ENCODE results near the gene KRTAP5-7. TPM values are rescaled to one million over a fixed set of nuclear protein-coding genes. Genes with fewer than 3 reads are reported as not detected.

The KRTAP5-7 gene
- total and polyA plus RNA-seq, 12 donors = 0.07 to 0.28 TPM; not detected in 10

DNA sequence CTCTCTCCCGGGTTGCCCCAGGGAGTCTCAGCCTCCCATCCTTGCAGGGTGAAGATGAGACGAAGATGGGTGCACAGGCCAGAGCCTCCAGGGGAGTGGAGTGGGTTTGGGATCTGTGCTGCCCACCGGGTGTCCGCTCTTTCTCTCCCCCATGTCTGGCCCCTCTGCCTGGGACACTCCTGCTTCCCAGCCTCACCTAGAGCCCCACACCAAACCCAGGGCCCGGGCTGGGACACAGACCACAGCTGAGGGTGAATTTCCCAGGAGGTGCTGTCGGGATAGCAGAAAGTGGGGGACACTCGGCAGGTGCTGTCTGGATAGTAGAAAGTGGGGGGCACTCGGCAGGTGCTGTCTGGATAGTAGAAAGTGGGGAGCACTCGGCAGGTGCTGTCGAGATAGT is 25.0 kb upstream of the KRTAP5-7 start:
- H3K27me3 ChIP-seq = no peaks in the 10 kb centered on the region
- H3K4me1 ChIP-seq (replicated peaks in 1 of 2) = no peaks in the 10 kb centered on the region
- H3K9me3 ChIP-seq (replicated peaks in 1 of 3) = no peaks in the 10 kb centered on the region
- peaks cover 0 to 37% of the 10 kb centered on the region in 2 donors for H3K36me3 ChIP-seq (replicated peaks in 1 of 2)
- no peak overlapping the region for H3K4me3 ChIP-seq
- WGBS, 4 donors = 89 to 96% (median 94%) methylated on average over 5 to 10 of the region's 10 CpGs
- no peak for TF ChIP-seq POLR2A (IDR thresholded peaks at IDR 0.05)
- TF ChIP-seq, protein P1, sequence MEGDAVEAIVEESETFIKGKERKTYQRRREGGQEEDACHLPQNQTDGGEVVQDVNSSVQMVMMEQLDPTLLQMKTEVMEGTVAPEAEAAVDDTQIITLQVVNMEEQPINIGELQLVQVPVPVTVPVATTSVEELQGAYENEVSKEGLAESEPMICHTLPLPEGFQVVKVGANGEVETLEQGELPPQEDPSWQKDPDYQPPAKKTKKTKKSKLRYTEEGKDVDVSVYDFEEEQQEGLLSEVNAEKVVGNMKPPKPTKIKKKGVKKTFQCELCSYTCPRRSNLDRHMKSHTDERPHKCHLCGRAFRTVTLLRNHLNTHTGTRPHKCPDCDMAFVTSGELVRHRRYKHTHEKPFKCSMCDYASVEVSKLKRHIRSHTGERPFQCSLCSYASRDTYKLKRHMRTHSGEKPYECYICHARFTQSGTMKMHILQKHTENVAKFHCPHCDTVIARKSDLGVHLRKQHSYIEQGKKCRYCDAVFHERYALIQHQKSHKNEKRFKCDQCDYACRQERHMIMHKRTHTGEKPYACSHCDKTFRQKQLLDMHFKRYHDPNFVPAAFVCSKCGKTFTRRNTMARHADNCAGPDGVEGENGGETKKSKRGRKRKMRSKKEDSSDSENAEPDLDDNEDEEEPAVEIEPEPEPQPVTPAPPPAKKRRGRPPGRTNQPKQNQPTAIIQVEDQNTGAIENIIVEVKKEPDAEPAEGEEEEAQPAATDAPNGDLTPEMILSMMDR (IDR thresholded peaks at IDR 0.05) = no peak
- H3K27ac ChIP-seq = no peak overlapping the region
- intact Hi-C loops (cut with DNase I) = no loop called here
- DNase-seq = no peak

DNA sequence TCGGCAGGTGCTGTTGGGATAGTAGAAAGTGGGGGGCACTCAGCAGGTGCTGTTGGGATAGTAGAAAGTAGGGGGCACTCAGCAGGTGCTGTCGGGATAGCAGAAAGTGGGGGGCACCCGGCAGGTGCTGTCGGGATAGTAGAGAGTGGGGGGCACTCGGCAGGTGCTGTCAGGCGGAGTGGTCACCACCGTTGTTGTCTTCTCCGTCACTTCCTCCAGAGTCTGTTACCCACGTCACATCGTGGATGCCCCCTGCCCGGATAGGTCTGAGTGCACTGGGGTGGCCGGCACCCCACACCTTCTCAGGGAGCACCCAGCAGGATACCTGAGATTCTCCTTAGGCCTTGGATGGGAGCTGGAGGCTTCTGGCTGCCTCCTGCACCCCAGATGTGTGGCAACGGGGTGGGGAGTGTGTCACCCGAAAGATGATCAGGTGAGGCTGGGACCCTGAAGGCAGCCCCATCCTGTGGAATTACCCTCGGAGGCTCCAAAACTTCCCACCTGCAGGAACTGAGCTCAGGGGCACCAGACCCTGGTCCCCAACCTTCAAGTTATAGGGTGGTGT is 24.1 kb upstream of the KRTAP5-7 start:
- Histone ChIP-seq H3K9me3 (replicated peaks in 1 of 3) (peaks cover 0 to 6% (median 0%) of the 10 kb centered on the region in 3 donors), H3K27me3 (no peaks in the 10 kb centered on the region), H3K27ac (no peak overlapping the region), H3K4me3 (no peak overlapping the region), H3K4me1 (replicated peaks in 1 of 2) (no peaks in the 10 kb centered on the region), H3K36me3 (replicated peaks in 1 of 2) (peaks cover 0 to 28% of the 10 kb centered on the region in 2 donors)
- 91 to 97% (median 94%) methylated on average over 12 to 15 of the region's 15 CpGs for WGBS, 4 donors
- no peak for TF ChIP-seq POLR2A (IDR thresholded peaks at IDR 0.05)
- TF ChIP-seq, protein P1 (IDR thresholded peaks at IDR 0.05) = no peak
- intact Hi-C loops (cut with DNase I) = no loop called here
- no peak for DNase-seq

DNA sequence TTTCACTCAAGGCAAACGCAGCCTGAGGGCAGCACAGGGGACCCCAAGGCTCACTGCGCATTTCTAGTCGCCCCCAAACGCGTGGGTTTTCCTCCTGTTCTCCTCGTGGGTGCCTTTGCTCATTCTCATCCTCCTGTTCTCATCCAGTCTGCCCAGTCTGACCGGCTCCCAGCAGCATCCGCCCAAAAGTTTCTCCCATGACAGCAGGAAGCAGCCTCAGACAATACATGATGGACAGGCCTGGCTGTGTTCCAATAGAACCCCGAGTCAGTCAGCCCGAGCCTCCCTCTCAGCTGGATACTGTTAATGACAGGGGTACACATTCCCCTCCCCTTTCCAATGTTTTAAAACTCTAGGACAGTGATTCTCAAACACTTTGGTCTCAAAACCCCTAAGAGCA is 22.5 kb upstream of the KRTAP5-7 start:
- peaks cover 0 to 12% of the 10 kb centered on the region in 2 donors for H3K36me3 ChIP-seq (replicated peaks in 1 of 2)
- no peak for TF ChIP-seq POLR2A (IDR thresholded peaks at IDR 0.05)
- TF ChIP-seq, protein P1 (IDR thresholded peaks at IDR 0.05) = no peak

DNA sequence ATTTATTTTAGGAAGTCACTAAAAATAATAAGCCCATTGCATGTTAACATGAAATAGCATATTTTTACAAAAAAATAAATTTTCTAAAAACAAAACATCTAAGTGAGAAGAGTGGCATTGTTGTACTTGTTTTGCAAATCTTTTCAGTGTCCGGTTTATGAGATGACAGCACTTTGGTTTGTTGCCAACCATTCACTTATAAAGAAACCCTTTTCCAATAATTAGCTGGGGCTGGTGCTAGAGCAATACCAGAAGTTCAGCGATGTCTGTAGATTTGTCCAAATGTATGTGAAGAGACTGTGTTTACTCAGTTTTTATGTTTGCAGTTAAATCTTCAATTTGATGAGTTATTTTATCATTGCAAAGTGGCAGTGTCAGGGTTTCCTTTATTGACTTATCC is 22.1 kb upstream of the KRTAP5-7 start:
- Histone ChIP-seq H3K9me3 (replicated peaks in 1 of 3) (peaks cover 0 to 9% (median 0%) of the 10 kb centered on the region in 3 donors), H3K27me3 (no peaks in the 10 kb centered on the region), H3K4me1 (replicated peaks in 1 of 2) (no peaks in the 10 kb centered on the region), H3K4me3 (no peak overlapping the region), H3K27ac (no peak overlapping the region), H3K36me3 (replicated peaks in 1 of 2) (peaks cover 0 to 8% of the 10 kb centered on the region in 2 donors)
- TF ChIP-seq, protein P1 (IDR thresholded peaks at IDR 0.05) = no peak
- no peak for TF ChIP-seq POLR2A (IDR thresholded peaks at IDR 0.05)
- intact Hi-C loops (cut with DNase I) = no loop called here
- no peak for DNase-seq
- 55 to 72% (median 72%) methylated on average over 2 of the region's 2 CpGs for WGBS, 4 donors

More for the DNA sequence above, 22.5 kb upstream of the KRTAP5-7 start:
- peaks cover 0 to 9% (median 0%) of the 10 kb centered on the region in 3 donors for H3K9me3 ChIP-seq (replicated peaks in 1 of 3)
- H3K27ac ChIP-seq = no peak overlapping the region
- WGBS, 4 donors = 78 to 90% (median 80%) methylated on average over 10 of the region's 10 CpGs
- no peaks in the 10 kb centered on the region for H3K4me1 ChIP-seq (replicated peaks in 1 of 2)
- H3K27me3 ChIP-seq = no peaks in the 10 kb centered on the region
- intact Hi-C loops (cut with DNase I) = no loop called here
- no peak overlapping the region for H3K4me3 ChIP-seq
- DNase-seq = peak in 1 of 7 donors; percentile 26

Data from adrenal gland (tissue), 12 donors.